Aorta (tissue), 5 donors: ENCODE measurements around the gene LTB4R. TPM values are rescaled to one million over a fixed set of nuclear protein-coding genes. Genes with fewer than 3 reads are reported as not detected.

Experiments used
- ATAC-seq: fragments of 200-7000 bp; cut with Tn5 transposase; one replicate; pipeline ENCODE4 v1.9.1; 2022; ENCODE audit warnings: moderate library complexity; ENCODE audit not compliant: low FRiP score
- DNase-seq, 2 donors: peaks; one replicate each; pipeline ENCODE4 v3.0.0-alpha.2; 2020
- H3K27ac ChIP-seq, 2 donors: one replicate each; pipeline ENCODE4 v1.5.1; 2013; ENCODE audit warnings: low read length in 2 of 2, mild to moderate bottlenecking in 2 of 2, moderate library complexity in 2 of 2, control low read depth in 1 of 2, inconsistent platforms in 1 of 2, low read depth in 1 of 2
- H3K27me3 ChIP-seq, 2 donors: one replicate each; pipeline ENCODE4 v1.6.1; 2013; ENCODE audit warnings: control low read depth in 1 of 2, low read length in 1 of 2, mild to moderate bottlenecking in 1 of 2, moderate library complexity in 1 of 2; ENCODE audit not compliant: insufficient read depth in 2 of 2, control insufficient read depth in 1 of 2
- H3K36me3 ChIP-seq, 2 donors: one replicate each; pipeline ENCODE4 v1.6.1; 2013; ENCODE audit warnings: control low read depth in 1 of 2, low read length in 1 of 2, mild to moderate bottlenecking in 1 of 2; ENCODE audit not compliant: insufficient read depth in 2 of 2, control insufficient read depth in 1 of 2
- H3K4me1 ChIP-seq, 2 donors: one replicate each; pipeline ENCODE4 v1.6.1; 2013; ENCODE audit warnings: low read length in 2 of 2, control low read depth in 1 of 2, mild to moderate bottlenecking in 1 of 2, moderate library complexity in 1 of 2; ENCODE audit not compliant: insufficient read depth in 2 of 2, control insufficient read depth in 1 of 2
- H3K4me3 ChIP-seq, 2 donors: one replicate each; pipeline ENCODE4 v1.5.1; 2013; ENCODE audit warnings: low read length in 2 of 2, control low read depth in 1 of 2, mild to moderate bottlenecking in 1 of 2
- H3K9me3 ChIP-seq: one replicate; pipeline ENCODE4 v1.6.1; 2013; ENCODE audit warnings: mild to moderate bottlenecking, low read length; ENCODE audit not compliant: control insufficient read depth
- WGBS, 2 donors: extraction: QIAGEN DNeasy Blood & Tissue Kit; methylation state at CpG; one replicate each; pipeline ENCODE4 v1.1.7; 2013; 5-methylcytosine and 5-hydroxymethylcytosine counted together
- intact Hi-C, 2 donors: fragments of 100-400 bp; cut with DNase I; formaldehyde crosslinking; loops; one replicate each; pipeline versions ENCODE4 v1.14.2 to v1.15.0; 2022
- polyA plus RNA-seq, 2 donors: library from polyadenylated mRNA; stranded (reverse); fragments of 200-250 nt; gene quantifications; one replicate each; pipeline ENCODE4 v1.2.3, GENCODE V29; 2013
- total RNA-seq, 2 donors: library from RNA; stranded (reverse); fragmentation: NEBNext Ultra II Directional; extraction: Animal tissue kit (Norgen Biotek cat#: 25700); gene quantifications; one replicate each; pipeline ENCODE4 v1.2.1, GENCODE V29; 2021
- donor health status: healthy with polysubstance abuse.
- donor health status: Bipolar disorder and iron deficiency.
- donor health status: DM: no; HTN: no; CAD: no.
- donor health status: DM: no; HTN: no; CAD: no.
- donor health status: DM: yes; HTN: yes; CAD: no.

Gene LTB4R
- total and polyA plus RNA-seq, 4 donors = 2.9 to 8.2 (median 6.1) TPM

GRCh38 chr14:24307156-24307574 is 4.1 kb upstream of the LTB4R start:
- H3K27me3 ChIP-seq = no peaks in the 10 kb centered on the region
- intact Hi-C loops = no loop called here
- no peaks in the 10 kb centered on the region for H3K9me3 ChIP-seq
- WGBS, 2 donors = 80 to 82% methylated on average over 11 of the region's 11 CpGs
- peaks cover 0 to 16% of the 10 kb centered on the region in 2 donors for H3K36me3 ChIP-seq
- no peaks in the 10 kb centered on the region for H3K4me1 ChIP-seq
- H3K4me3 ChIP-seq = no peak overlapping the region
- no peak for DNase-seq
- H3K27ac ChIP-seq = no peak overlapping the region
- ATAC-seq = no peak

- Histone ChIP-seq H3K4me1 (no peaks in the 10 kb centered on the region), H3K27ac (no peak within 1 kb of the TSS), H3K4me3 (no peak within 1 kb of the TSS), H3K27me3 (no peaks in the 10 kb centered on the region), H3K36me3 (peaks cover 0 to 16% of the 10 kb centered on the region in 2 donors), H3K9me3 (no peaks in the 10 kb centered on the region)
- intact Hi-C loops = no loop called here
- ATAC-seq = peak; percentile 45
- 55 to 59% methylated on average over 6 of the region's 6 CpGs for WGBS, 2 donors
- peak in 1 of 2 donors; percentile 67 for DNase-seq
Measured at GRCh38 chr14:24307575-24308341, 3.5 kb upstream of the LTB4R start, which contains the start of gene CIDEB. Gene CIDEB, minus strand, starts transcription at chr14:24307977. Its CDS starts 119 bp downstream, at chr14:24307858.

- intact Hi-C loops = no loop called here
- 90 to 91% methylated on average over 7 of the region's 7 CpGs for WGBS, 2 donors
- Histone ChIP-seq H3K4me1 (no peaks in the 10 kb centered on the region), H3K9me3 (no peaks in the 10 kb centered on the region), H3K27ac (no peak overlapping the region), H3K36me3 (peaks cover 0 to 16% of the 10 kb centered on the region in 2 donors), H3K27me3 (no peaks in the 10 kb centered on the region), H3K4me3 (no peak overlapping the region)
- no peak for ATAC-seq
- no peak for DNase-seq
Measured at GRCh38 chr14:24308342-24309124, 2.8 kb upstream of the LTB4R start.

- H3K4me3 ChIP-seq = peak within 1 kb of the TSS in 1 of 2 donors; percentile 19
- H3K4me1 ChIP-seq = no peaks in the 10 kb centered on the region
- DNase-seq (no peak), ATAC-seq (no peak)
- H3K27ac ChIP-seq = peak within 1 kb of the TSS in 1 of 2 donors; percentile 45
- no peaks in the 10 kb centered on the region for H3K9me3 ChIP-seq
- H3K27me3 ChIP-seq = no peaks in the 10 kb centered on the region
- intact Hi-C loops = no loop called here
- H3K36me3 ChIP-seq = peaks cover 0 to 12% of the 10 kb centered on the region in 2 donors
- WGBS, 2 donors = 86 to 89% methylated on average over 5 of the region's 5 CpGs
Measured at GRCh38 chr14:24309538-24310264, 1.6 kb upstream of the LTB4R start, which contains the start of gene LTB4R2. Gene LTB4R2, plus strand, starts transcription at chr14:24310140. Its CDS starts 525 bp downstream, at chr14:24310665.

GRCh38 chr14:24310265-24310645 is 1.0 kb upstream of the LTB4R start:
- Histone ChIP-seq H3K9me3 (no peaks in the 10 kb centered on the region), H3K36me3 (peaks cover 0 to 10% of the 10 kb centered on the region in 2 donors), H3K4me1 (no peaks in the 10 kb centered on the region), H3K27me3 (no peaks in the 10 kb centered on the region), H3K27ac (peak overlapping the region in 1 of 2 donors; percentile 45), H3K4me3 (no peak overlapping the region)
- intact Hi-C loops = no loop called here
- ATAC-seq (no peak), DNase-seq (no peak)
- WGBS, 2 donors = 26% methylated on average over 5 of the region's 5 CpGs

- no peaks in the 10 kb centered on the region for H3K36me3 ChIP-seq
- no peak overlapping the region for H3K27ac ChIP-seq
- no peak overlapping the region for H3K4me3 ChIP-seq
- H3K9me3 ChIP-seq = no peaks in the 10 kb centered on the region
- ATAC-seq (no peak), DNase-seq (no peak)
- H3K4me1 ChIP-seq = no peaks in the 10 kb centered on the region
- intact Hi-C loops = no loop called here
- H3K27me3 ChIP-seq = no peaks in the 10 kb centered on the region
- 73 to 84% methylated on average over 1 of the region's 1 CpG for WGBS, 2 donors
Measured at GRCh38 chr14:24311837-24312615, 724 bp downstream of the LTB4R start.

- no peak for ATAC-seq
- no peaks in the 10 kb centered on the region for H3K4me1 ChIP-seq
- peak; percentile 54 to 79 for DNase-seq
- intact Hi-C loops = no loop called here
- no peaks in the 10 kb centered on the region for H3K36me3 ChIP-seq
- WGBS, 2 donors = 89 to 90% methylated on average over 9 of the region's 9 CpGs
- no peaks in the 10 kb centered on the region for H3K27me3 ChIP-seq
- no peak overlapping the region for H3K4me3 ChIP-seq
- H3K9me3 ChIP-seq = no peaks in the 10 kb centered on the region
- H3K27ac ChIP-seq = no peak overlapping the region
Measured at GRCh38 chr14:24312736-24313507, 1.6 kb downstream of the LTB4R start.
